Nephron progenitor cell (in vitro differentiated cells): ENCODE data around the gene LGALS12.

ENCODE experiments used
- DNase-seq: peaks from one replicate; pipeline ENCODE4 v3.0.0; 2021
- H3K27ac Mint-ChIP-seq: 2 replicates; pipeline ENCODE4 v1.8.0; 2021; ENCODE audit warnings: mild to moderate bottlenecking, moderate library complexity, mixed read lengths
- H3K27me3 Mint-ChIP-seq: 2 replicates; pipeline ENCODE4 v1.8.0; 2021; ENCODE audit warnings: mild to moderate bottlenecking, low read depth, mixed read lengths; ENCODE audit not compliant: poor library complexity
- H3K36me3 Mint-ChIP-seq: 2 replicates; pipeline ENCODE4 v1.8.0; 2021; ENCODE audit warnings: low read depth, mixed read lengths
- H3K4me1 Mint-ChIP-seq: 2 replicates; pipeline ENCODE4 v1.8.0; 2021; ENCODE audit warnings: mixed read lengths
- H3K4me3 Mint-ChIP-seq: 2 replicates; pipeline ENCODE4 v1.8.0; 2021; ENCODE audit warnings: mild to moderate bottlenecking, moderate library complexity, mixed read lengths
- H3K9me3 Mint-ChIP-seq: 2 replicates; pipeline ENCODE4 v1.8.0; 2021; ENCODE audit warnings: mild to moderate bottlenecking, moderate library complexity, mixed read lengths
- TF ChIP-seq, protein P1 (sequence below): fragments of 200-600 bp; sonication (generic); IDR thresholded peaks from 2 replicates; pipeline ENCODE4 v1.5.0; 2021; ENCODE audit warnings: antibody characterized with exemption

Gene LGALS12

DNA sequence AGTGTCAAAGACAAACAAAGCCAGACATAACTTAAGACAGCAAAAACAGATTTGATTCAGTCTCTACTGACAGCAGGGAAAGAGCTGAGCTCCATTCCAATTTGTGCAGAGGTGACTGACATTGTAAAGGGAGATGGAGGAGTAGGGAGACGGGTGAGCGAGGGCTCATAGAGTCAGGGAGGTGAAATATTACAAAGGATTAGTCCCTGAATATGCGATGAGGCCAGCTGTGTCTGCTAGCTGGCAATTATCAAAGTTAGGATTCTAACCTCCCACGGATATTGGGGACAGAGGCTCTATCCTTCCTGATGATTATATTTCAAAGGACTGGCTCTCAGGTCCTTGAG, 49.0 kb downstream of the LGALS12 start:
- peak overlapping the region; percentile 4 for H3K27ac Mint-ChIP-seq
- H3K4me1 Mint-ChIP-seq: peaks cover 19% of the 10 kb centered on the region
- no peaks in the 10 kb centered on the region for H3K36me3 Mint-ChIP-seq
- TF ChIP-seq, protein P1, sequence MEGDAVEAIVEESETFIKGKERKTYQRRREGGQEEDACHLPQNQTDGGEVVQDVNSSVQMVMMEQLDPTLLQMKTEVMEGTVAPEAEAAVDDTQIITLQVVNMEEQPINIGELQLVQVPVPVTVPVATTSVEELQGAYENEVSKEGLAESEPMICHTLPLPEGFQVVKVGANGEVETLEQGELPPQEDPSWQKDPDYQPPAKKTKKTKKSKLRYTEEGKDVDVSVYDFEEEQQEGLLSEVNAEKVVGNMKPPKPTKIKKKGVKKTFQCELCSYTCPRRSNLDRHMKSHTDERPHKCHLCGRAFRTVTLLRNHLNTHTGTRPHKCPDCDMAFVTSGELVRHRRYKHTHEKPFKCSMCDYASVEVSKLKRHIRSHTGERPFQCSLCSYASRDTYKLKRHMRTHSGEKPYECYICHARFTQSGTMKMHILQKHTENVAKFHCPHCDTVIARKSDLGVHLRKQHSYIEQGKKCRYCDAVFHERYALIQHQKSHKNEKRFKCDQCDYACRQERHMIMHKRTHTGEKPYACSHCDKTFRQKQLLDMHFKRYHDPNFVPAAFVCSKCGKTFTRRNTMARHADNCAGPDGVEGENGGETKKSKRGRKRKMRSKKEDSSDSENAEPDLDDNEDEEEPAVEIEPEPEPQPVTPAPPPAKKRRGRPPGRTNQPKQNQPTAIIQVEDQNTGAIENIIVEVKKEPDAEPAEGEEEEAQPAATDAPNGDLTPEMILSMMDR: no peak
- H3K9me3 Mint-ChIP-seq: no peaks in the 10 kb centered on the region
- DNase-seq: no peak
- H3K27me3 Mint-ChIP-seq: peaks cover 13% of the 10 kb centered on the region
- no peak overlapping the region for H3K4me3 Mint-ChIP-seq

DNA sequence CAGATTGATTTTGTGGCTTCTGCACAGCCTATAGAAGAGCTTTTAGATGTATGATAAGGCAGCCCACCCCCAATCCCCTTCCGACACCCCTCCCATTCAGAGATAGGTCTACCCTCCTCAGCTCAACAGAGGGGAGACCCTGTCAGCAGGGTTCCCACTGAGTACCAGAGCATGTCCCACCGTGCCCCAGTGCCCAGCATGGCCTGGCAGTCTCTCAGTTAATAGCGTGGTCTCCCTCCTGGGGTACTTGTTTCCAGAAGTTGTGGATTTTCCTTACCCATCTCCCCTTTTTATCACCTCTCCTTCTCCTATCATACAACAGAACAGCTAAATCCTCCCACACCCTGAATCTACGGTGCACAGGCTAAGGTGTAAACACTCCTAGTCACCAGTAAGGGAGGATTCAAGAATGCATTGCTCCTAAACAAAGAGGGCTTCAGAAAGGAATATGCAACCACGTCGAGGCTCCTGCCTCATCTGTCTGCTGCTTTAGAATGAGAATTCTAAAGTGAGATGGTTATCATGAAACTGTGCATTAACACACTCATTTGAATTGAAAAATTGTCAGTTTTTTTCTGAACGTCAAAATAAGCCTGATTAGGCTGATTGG, 50.6 kb downstream of the LGALS12 start:
- DNase-seq: no peak
- Mint-ChIP-seq H3K4me3 (no peak overlapping the region), H3K27ac (no peak overlapping the region), H3K9me3 (no peaks in the 10 kb centered on the region), H3K27me3 (peaks cover 16% of the 10 kb centered on the region), H3K36me3 (no peaks in the 10 kb centered on the region), H3K4me1 (peaks cover 14% of the 10 kb centered on the region)
- TF ChIP-seq, protein P1: no peak

DNA sequence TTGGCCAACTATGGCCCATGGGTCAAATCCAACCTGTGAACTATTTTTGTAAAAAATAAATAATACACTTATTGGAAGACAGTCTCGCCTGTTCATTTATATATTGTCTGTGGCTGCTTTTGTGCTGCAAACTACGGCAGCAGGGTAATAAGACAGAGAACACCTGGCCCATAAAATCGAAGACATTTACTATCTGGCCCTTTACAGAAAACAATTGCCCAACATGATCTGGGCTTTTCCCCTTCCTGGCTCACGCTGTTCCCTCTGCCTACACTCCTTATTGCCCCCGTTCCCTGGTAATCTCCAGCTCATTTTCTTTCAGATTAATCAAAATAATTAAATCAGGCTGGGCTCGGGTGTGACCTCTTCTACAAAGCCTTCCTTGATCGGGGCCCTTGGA, 51.7 kb downstream of the LGALS12 start:
- Mint-ChIP-seq H3K4me3 (no peak overlapping the region), H3K27me3 (peaks cover 16% of the 10 kb centered on the region), H3K36me3 (no peaks in the 10 kb centered on the region), H3K9me3 (no peaks in the 10 kb centered on the region), H3K27ac (no peak overlapping the region), H3K4me1 (peaks cover 12% of the 10 kb centered on the region)
- DNase-seq: no peak
- TF ChIP-seq, protein P1: no peak

DNA sequence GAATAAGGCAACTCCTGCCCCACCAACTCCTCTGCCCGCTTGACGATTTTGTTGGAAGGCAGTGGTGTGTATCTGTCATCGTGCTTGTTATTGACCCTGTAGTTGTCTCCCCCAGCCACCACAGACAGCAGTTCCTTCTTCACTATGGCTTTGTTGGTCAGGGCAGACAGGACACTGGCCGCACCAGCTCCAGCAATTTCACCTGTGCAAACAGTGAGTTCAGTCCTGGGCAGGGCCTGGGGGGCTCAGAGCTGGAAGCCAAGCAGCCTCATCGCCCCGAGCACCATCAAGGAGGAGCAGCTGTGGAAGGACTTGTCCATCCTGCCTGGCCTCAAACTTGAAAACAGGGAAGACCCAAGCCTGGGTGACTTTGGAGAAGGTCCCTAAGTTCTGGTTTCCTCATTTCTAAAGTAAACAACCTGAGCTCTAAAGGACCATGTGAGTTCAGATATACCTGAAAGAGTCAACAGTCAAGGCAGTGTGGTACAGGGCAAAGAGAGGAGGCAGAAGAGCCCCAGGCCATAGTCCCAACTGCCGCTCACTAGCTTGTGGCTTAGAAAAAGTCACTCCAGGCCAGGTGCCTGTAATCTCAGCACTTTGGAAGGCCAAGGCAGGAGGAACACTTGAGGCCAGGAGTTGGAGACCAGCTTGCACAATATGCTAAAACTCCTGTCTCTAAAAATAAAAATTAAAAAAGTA, 52.7 kb downstream of the LGALS12 start:
- peaks cover 8% of the 10 kb centered on the region for H3K4me1 Mint-ChIP-seq
- H3K27me3 Mint-ChIP-seq: peaks cover 11% of the 10 kb centered on the region

DNA sequence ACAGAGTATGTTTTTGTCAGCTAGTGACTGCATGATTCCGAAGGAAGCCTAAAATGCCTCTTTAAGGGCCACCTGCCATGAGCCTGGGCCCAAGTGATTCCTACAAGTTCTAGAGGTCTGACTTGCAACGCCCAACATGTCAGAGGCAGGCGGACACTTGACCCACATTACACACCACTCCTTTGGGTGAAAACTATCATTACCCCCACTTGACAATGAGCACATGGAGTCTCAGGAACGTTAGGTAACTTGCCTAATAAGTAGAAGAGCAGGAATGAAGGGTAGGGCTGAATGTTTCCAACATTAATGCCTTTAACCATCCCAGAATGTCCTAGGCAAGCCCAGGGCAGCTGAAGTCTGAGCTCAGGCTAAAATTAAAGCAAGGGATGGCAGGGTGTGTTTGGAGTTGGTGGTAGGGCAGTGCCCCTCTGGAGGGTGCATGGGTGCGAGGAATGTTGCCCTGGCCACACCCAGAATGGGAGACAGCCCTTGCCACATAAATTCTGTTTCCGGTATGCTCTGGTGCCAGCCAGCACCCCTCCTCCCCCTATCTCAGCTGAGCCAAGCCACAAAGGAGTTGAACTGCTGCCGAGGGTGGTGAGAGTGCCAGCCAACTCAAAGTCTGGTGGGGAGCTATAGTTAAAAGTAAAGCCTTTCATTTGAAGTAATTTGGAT, 54.8 kb downstream of the LGALS12 start:
- no peaks in the 10 kb centered on the region for H3K9me3 Mint-ChIP-seq
- H3K27ac Mint-ChIP-seq: no peak overlapping the region
- no peaks in the 10 kb centered on the region for H3K36me3 Mint-ChIP-seq
- no peak for DNase-seq
- TF ChIP-seq, protein P1: no peak
- peaks cover 15% of the 10 kb centered on the region for H3K4me1 Mint-ChIP-seq
- peaks cover 11% of the 10 kb centered on the region for H3K27me3 Mint-ChIP-seq
- no peak overlapping the region for H3K4me3 Mint-ChIP-seq

More for the DNA sequence above, 52.7 kb downstream of the LGALS12 start:
- H3K9me3 Mint-ChIP-seq: no peaks in the 10 kb centered on the region
- TF ChIP-seq, protein P1: no peak
- H3K36me3 Mint-ChIP-seq: no peaks in the 10 kb centered on the region
- no peak overlapping the region for H3K4me3 Mint-ChIP-seq
- no peak for DNase-seq
- H3K27ac Mint-ChIP-seq: no peak overlapping the region
